Ascending aorta (tissue), 2 donors: ENCODE measurements around the gene IFNA2. TPM values are rescaled to one million over a fixed set of nuclear protein-coding genes. Genes with fewer than 3 reads are reported as not detected.

Experiments used
- DNase-seq, 2 donors: peaks; one replicate each; pipeline ENCODE4 v3.0.0-alpha.2; 2019; ENCODE audit warnings: low spot score in 2 of 2
- H3K27ac ChIP-seq, 2 donors: fragments of 200-600 bp; sonication (generic); one replicate each; pipeline ENCODE4 v1.5.1; 2016 to 2017; ENCODE audit warnings: mild to moderate bottlenecking in 1 of 2
- H3K27me3 ChIP-seq: fragments of 200-600 bp; sonication (generic); one replicate; pipeline ENCODE4 v1.5.1; 2017
- H3K36me3 ChIP-seq, 2 donors: fragments of 200-600 bp; sonication (generic); one replicate each; pipeline ENCODE4 v1.5.1; 2016
- H3K4me1 ChIP-seq, 2 donors: fragments of 200-600 bp; sonication (generic); one replicate each; pipeline ENCODE4 v1.5.1; 2016 to 2017; ENCODE audit warnings: mild to moderate bottlenecking in 1 of 2
- H3K4me3 ChIP-seq, 2 donors: fragments of 200-600 bp; sonication (generic); one replicate each; pipeline ENCODE4 v1.5.1; 2016 to 2017; ENCODE audit warnings: mild to moderate bottlenecking in 1 of 2
- H3K9me3 ChIP-seq, 2 donors: fragments of 200-600 bp; sonication (generic); one replicate each; pipeline ENCODE4 v1.5.1; 2016
- CTCF ChIP-seq, 3 experiments: fragments of 200-600 bp in 2 of 3; fragments of 450-650 bp in 1 of 3; sonication (generic) in 2 of 3; IDR thresholded peaks; one replicate each; pipeline ENCODE4 v1.5.1; 2016 to 2019; ENCODE audit warnings: antibody characterized with exemption in 3 of 3, mild to moderate bottlenecking in 1 of 3, moderate library complexity in 1 of 3
- intact Hi-C: fragments of 100-400 bp; cut with DNase I; formaldehyde crosslinking; loops from one replicate; pipeline ENCODE4 v1.15.1; 2023
- total RNA-seq: library from RNA; depleted of rRNA; stranded (reverse); fragments of >200 nt; gene quantifications from one replicate; pipeline ENCODE4 v1.1.0, GENCODE V29; 2016

Gene IFNA2
- total RNA-seq, 1 donor from 2014 or later = not detected

GRCh38 chr9:21340735-21341134 lies 44.5 kb downstream of the IFNA2 start:
- H3K27me3 ChIP-seq = no peaks in the 10 kb centered on the region
- H3K36me3 ChIP-seq = no peaks in the 10 kb centered on the region
- intact Hi-C loops = no loop called here
- H3K27ac ChIP-seq = no peak overlapping the region
- no peaks in the 10 kb centered on the region for H3K4me1 ChIP-seq
- no peaks in the 10 kb centered on the region for H3K9me3 ChIP-seq
- no peak for DNase-seq
- H3K4me3 ChIP-seq = no peak overlapping the region
- TF ChIP-seq CTCF (IDR thresholded peaks at IDR 0.05) = no peak

GRCh38 chr9:21336457-21336856 lies 48.7 kb downstream of the IFNA2 start:
- no peak overlapping the region for H3K4me3 ChIP-seq
- DNase-seq = no peak
- no peaks in the 10 kb centered on the region for H3K36me3 ChIP-seq
- no peak for TF ChIP-seq CTCF (IDR thresholded peaks at IDR 0.05)
- no peak overlapping the region for H3K27ac ChIP-seq
- H3K4me1 ChIP-seq = peaks cover 7 to 21% of the 10 kb centered on the region in 2 donors
- intact Hi-C loops = loop anchor here (5.0 to 10.0 kb wide), 3 partner anchors 221 to 766 kb away; partner anchors contain the start of gene CDKN2B
- H3K27me3 ChIP-seq = no peaks in the 10 kb centered on the region
- H3K9me3 ChIP-seq = no peaks in the 10 kb centered on the region

DNA sequence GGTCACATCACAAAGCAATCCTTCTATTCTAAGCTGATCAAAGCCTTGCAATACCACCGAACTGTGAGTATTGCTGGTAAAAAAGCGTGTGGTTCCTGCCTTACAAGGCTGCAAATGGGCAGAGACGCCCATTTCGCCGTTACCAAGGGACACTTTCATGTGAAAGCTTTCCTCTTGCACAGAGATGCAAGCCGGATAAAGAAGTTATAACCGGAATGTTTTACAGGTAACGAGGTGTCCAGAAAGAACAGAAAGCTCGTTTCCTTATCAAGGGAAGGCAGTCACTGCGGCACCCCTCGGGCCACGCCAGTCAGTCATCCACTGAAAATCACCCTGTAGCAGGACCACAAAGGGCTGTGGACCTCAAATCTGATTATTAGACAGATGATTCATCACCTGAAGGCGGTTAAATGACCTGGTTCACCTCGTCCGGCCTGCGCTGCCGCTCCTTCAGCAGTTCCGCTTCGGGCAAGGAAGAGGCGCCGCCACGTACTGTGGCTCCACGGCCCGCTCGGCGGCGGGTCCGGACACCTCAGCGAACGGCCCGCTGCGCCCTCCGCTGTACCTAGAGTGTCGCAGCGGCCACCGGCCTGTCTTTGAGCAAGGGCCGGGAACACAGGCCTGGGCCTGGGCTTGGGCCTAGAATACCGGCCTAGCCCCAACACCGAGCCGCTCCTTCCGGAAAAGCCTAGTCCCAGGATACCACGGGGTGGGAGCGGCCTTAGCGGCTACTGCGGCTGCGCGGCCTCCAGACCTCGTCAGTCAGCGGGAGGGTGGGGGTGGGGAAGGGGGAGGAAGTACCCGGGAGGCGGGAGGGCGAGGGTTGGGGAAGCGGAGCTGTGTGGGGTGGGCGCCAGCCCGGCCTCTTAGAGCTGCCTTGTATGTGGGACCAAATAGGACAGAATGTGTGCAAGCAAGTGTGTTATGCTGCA lies 50.2 kb downstream of the IFNA2 start, which contains the start of gene KLHL9:
TSS of gene KLHL9 (minus strand) at position 704 of the 932 bp plus-strand sequence. CDS start at position 159, 545 bp downstream.
- Histone ChIP-seq H3K27me3 (no peaks in the 10 kb centered on the region), H3K27ac (peak within 1 kb of the TSS; percentile 86 to 97), H3K4me3 (peak within 1 kb of the TSS; percentile 73 to 99), H3K4me1 (peaks cover 9 to 27% of the 10 kb centered on the region in 2 donors), H3K9me3 (no peaks in the 10 kb centered on the region), H3K36me3 (no peaks in the 10 kb centered on the region)
- peak; percentile 54 to 95 for DNase-seq
- intact Hi-C loops = loop anchor here (2.0 to 10.0 kb wide), 5 partner anchors 62 to 767 kb away; partner anchors contain the start of genes CDKN2B and MTAP
- TF ChIP-seq CTCF (IDR thresholded peaks at IDR 0.05) = no peak

Other genes with a start within 250 kb of the IFNA2 start
- gene IFNW1, start 243.6 kb downstream of the IFNA2 start, total RNA-seq = not detected
- not detected for gene IFNA21, start 218.7 kb downstream of the IFNA2 start, total RNA-seq
- not detected for gene IFNA4, start 197.8 kb downstream of the IFNA2 start, total RNA-seq
- gene IFNA7, start 183.2 kb downstream of the IFNA2 start, total RNA-seq = not detected
- gene IFNA10, start 178.3 kb downstream of the IFNA2 start, total RNA-seq = not detected
- not detected for gene IFNA16, start 168.1 kb downstream of the IFNA2 start, total RNA-seq
- gene IFNA17, start 157.2 kb downstream of the IFNA2 start, total RNA-seq = not detected
- not detected for gene IFNA14, start 145.4 kb downstream of the IFNA2 start, total RNA-seq
- 4.0 TPM for gene IFNA5, start 80.1 kb downstream of the IFNA2 start, total RNA-seq
- gene KLHL9, start 50.0 kb downstream of the IFNA2 start, total RNA-seq = 6.4 TPM
- gene IFNA6, start 34.5 kb downstream of the IFNA2 start, total RNA-seq = not detected
- gene IFNA13, start 17.3 kb downstream of the IFNA2 start, total RNA-seq = not detected
- gene IFNA8, start 23.7 kb upstream of the IFNA2 start, total RNA-seq = not detected
- gene IFNA1, start 55.0 kb upstream of the IFNA2 start, total RNA-seq = not detected
- gene IFNE, start 96.9 kb upstream of the IFNA2 start, total RNA-seq = not detected